SU-DHL-6 (cell line): Measurements from ENCODE around the gene GABRR1.

Experiments used
- H2AFZ ChIP-seq: fragments of 200-600 bp; sonication (generic); 2 replicates; pipeline ENCODE4 v1.6.1; 2014; ENCODE audit warnings: low read depth, mild to moderate bottlenecking, moderate library complexity, mixed read lengths, antibody characterized with exemption, low read length; ENCODE audit not compliant: severe bottlenecking
- H3F3A ChIP-seq: fragments of 200-600 bp; shearing (Covaris generic); 2 replicates; pipeline ENCODE4 v1.6.0; 2016; ENCODE audit warnings: antibody characterized with exemption, mild to moderate bottlenecking; ENCODE audit not compliant: insufficient read depth
- H3K27ac ChIP-seq: fragments of 200-600 bp; sonication (generic); 2 replicates; pipeline ENCODE4 v1.5.1; 2016; ENCODE audit warnings: low read depth, mild to moderate bottlenecking, low read length, moderate library complexity, mixed read lengths
- H3K27me3 ChIP-seq: fragments of 200-600 bp; sonication (generic), shearing (Covaris generic); 2 replicates; pipeline ENCODE4 v1.6.0; 2014; ENCODE audit warnings: mild to moderate bottlenecking, low read length
- H3K36me3 ChIP-seq: fragments of 200-600 bp; sonication (generic); 2 replicates; pipeline ENCODE4 v1.6.1; 2014; ENCODE audit warnings: mild to moderate bottlenecking, low read length, mixed read lengths
- H3K4me2 ChIP-seq: fragments of 300-600, 200-600 bp; shearing (Covaris generic), sonication (generic); 2 replicates; pipeline ENCODE4 v1.6.0; 2014; ENCODE audit warnings: low read length, low read depth, mild to moderate bottlenecking; ENCODE audit not compliant: poor library complexity, severe bottlenecking
- H3K4me3 ChIP-seq: fragments of 200-600 bp; sonication (generic); 2 replicates; pipeline ENCODE4 v1.5.1; 2014; ENCODE audit warnings: antibody characterized with exemption, low read length, mild to moderate bottlenecking, mixed read lengths; ENCODE audit not compliant: insufficient read depth, poor library complexity, severe bottlenecking
- H3K79me2 ChIP-seq: fragments of 200-600 bp; sonication (generic); 2 replicates; pipeline ENCODE4 v1.6.1; 2014; ENCODE audit warnings: mild to moderate bottlenecking, low read length, moderate library complexity; ENCODE audit not compliant: insufficient read depth
- H3K9ac ChIP-seq: fragments of 200-600 bp; sonication (generic); 2 replicates; pipeline ENCODE4 v1.7.0; 2014; ENCODE audit warnings: mild to moderate bottlenecking, low read length
- H3K9me2 ChIP-seq: fragments of 200-600 bp; sonication (generic); replicated peaks from 2 replicates; pipeline ENCODE4 v1.6.1; 2014; ENCODE audit warnings: low read length; ENCODE audit not compliant: insufficient read depth
- H3K9me3 ChIP-seq: fragments of 200-600 bp; sonication (generic); 2 replicates; pipeline ENCODE4 v1.6.1; 2014; ENCODE audit warnings: low read length, mixed read lengths; ENCODE audit not compliant: insufficient read depth
- H4K20me1 ChIP-seq: fragments of 200-600 bp; sonication (generic); 2 replicates; pipeline ENCODE4 v1.6.1; 2014; ENCODE audit warnings: low read depth, mild to moderate bottlenecking, antibody characterized with exemption, low read length, moderate library complexity, mixed read lengths
- CTCF ChIP-seq: fragments of 200-600 bp; sonication (generic); IDR thresholded peaks from one replicate; pipeline ENCODE4 v1.5.1; 2017; ENCODE audit warnings: antibody characterized with exemption, mild to moderate bottlenecking, low read length, moderate library complexity; ENCODE audit not compliant: insufficient read depth, poor library complexity, severe bottlenecking
- EZH2phosphoT487 ChIP-seq: fragments of 200-600 bp; sonication (generic), shearing (Covaris generic); conservative IDR thresholded peaks from 2 replicates; pipeline ENCODE4 v1.6.1; 2018; ENCODE audit warnings: mild to moderate bottlenecking, antibody characterized with exemption, low read length, moderate library complexity, mixed read lengths

The GABRR1 gene

GRCh38 chr6:89180971-89181370, 36.2 kb downstream of the GABRR1 start:
- Histone ChIP-seq H2AFZ (no peak overlapping the region), H3K36me3 (no peaks in the 10 kb centered on the region), H3K79me2 (no peaks in the 10 kb centered on the region), H3K9ac (no peak overlapping the region), H3K9me2 (no peaks in the 10 kb centered on the region), H3K4me2 (no peak overlapping the region), H3F3A (no peaks in the 10 kb centered on the region), H3K27me3 (no peaks in the 10 kb centered on the region), H4K20me1 (no peaks in the 10 kb centered on the region), H3K4me3 (no peak overlapping the region), H3K9me3 (no peaks in the 10 kb centered on the region), H3K27ac (no peak overlapping the region)
- TF ChIP-seq EZH2phosphoT487: no peak
- no peak for TF ChIP-seq CTCF

DNA sequence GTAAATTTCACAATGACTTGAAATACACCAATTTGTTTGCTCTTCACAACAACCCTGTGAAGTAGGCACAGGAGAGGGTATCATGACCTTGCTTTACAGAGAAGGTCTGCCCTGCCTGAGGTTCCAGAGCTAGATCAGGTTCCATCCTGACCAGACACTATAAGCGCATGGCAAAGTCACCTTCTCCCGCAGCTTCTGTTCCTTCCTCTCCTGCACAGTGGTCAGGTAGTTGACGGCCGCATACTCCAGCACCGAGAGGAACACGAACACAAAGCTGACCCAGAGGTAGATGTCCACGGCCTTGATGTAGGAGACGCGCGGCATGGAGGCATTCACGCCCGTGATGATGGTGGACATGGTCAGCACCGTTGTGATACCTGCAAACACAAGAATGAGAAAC, 37.0 kb downstream of the GABRR1 start:
- TF ChIP-seq EZH2phosphoT487 (no peak), CTCF (no peak)
- Histone ChIP-seq H2AFZ (no peak overlapping the region), H3K9me2 (no peaks in the 10 kb centered on the region), H3K4me3 (no peak overlapping the region), H3K36me3 (no peaks in the 10 kb centered on the region), H3K4me2 (no peak overlapping the region), H4K20me1 (no peaks in the 10 kb centered on the region), H3K9ac (no peak overlapping the region), H3K9me3 (no peaks in the 10 kb centered on the region), H3K79me2 (no peaks in the 10 kb centered on the region), H3F3A (no peaks in the 10 kb centered on the region), H3K27ac (no peak overlapping the region), H3K27me3 (no peaks in the 10 kb centered on the region)

DNA sequence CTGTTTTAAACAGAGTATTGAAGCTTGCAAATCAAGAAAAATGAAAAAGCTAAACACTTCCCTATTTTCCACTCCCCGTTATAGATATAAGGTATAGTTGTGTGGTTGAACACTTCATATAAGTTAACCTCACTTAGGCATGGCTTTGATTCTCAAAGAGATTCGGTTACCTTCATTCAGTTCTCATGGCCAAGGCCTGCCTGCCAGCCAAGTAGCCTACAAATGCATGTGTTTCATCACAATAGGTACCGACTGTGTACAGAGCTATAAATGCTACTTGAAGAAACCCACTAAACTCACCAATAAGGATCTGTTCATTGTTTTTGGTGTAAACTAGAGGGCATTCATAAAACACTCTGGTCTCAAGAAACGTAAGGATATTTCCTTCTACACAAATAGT, 43.5 kb downstream of the GABRR1 start:
- Histone ChIP-seq H3K9me3 (no peaks in the 10 kb centered on the region), H3K36me3 (no peaks in the 10 kb centered on the region), H3K4me3 (no peak overlapping the region)

DNA sequence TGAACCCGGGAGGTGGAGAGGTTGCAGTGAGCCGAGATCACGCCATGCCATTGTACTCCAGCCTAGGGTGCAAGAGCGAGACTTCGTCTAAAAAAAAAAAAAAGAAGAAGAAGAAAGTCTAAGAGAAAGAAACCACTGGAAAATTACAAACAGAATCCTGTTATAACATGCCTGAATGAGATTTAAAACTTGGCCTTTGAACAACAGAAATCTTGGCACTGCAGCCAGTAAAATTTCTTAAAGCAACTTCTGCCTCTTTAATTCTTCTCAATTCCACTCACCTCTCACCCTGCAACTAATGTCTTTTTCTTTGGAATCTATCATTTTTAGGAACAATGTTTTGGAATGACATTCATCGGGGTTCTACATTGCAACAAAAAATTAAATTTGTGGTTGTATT, 45.0 kb downstream of the GABRR1 start:
- Histone ChIP-seq H3K4me3 (no peak overlapping the region), H3K9me2 (no peaks in the 10 kb centered on the region), H3K4me2 (no peak overlapping the region), H3K9me3 (no peaks in the 10 kb centered on the region), H2AFZ (no peak overlapping the region), H4K20me1 (no peaks in the 10 kb centered on the region), H3K36me3 (no peaks in the 10 kb centered on the region), H3K27ac (no peak overlapping the region), H3K27me3 (no peaks in the 10 kb centered on the region), H3K79me2 (no peaks in the 10 kb centered on the region), H3F3A (no peaks in the 10 kb centered on the region), H3K9ac (no peak overlapping the region)
- TF ChIP-seq EZH2phosphoT487 (no peak), CTCF (no peak)

More for the DNA sequence above, 43.5 kb downstream of the GABRR1 start:
- Histone ChIP-seq H4K20me1 (no peaks in the 10 kb centered on the region), H3K27me3 (no peaks in the 10 kb centered on the region), H3K27ac (no peak overlapping the region), H3K9ac (no peak overlapping the region), H3F3A (no peaks in the 10 kb centered on the region), H3K9me2 (no peaks in the 10 kb centered on the region), H3K79me2 (no peaks in the 10 kb centered on the region), H2AFZ (no peak overlapping the region), H3K4me2 (no peak overlapping the region)
- no peak for TF ChIP-seq EZH2phosphoT487
